SKM-1 treated with dmso at 0.1 percent for 144 hours (cell line): ENCODE measurements around the gene SNX30.

Source experiments
- DNase-seq: peaks from one replicate; lab custom pipeline; 2025; ENCODE audit not compliant: unreplicated experiment; lab: John Stamatoyannopoulos, UW

SNX30 gene

GRCh38 chr9:112819635-112820496, 69.3 kb downstream of the SNX30 start:
- DNase-seq = peak; percentile 1

DNA sequence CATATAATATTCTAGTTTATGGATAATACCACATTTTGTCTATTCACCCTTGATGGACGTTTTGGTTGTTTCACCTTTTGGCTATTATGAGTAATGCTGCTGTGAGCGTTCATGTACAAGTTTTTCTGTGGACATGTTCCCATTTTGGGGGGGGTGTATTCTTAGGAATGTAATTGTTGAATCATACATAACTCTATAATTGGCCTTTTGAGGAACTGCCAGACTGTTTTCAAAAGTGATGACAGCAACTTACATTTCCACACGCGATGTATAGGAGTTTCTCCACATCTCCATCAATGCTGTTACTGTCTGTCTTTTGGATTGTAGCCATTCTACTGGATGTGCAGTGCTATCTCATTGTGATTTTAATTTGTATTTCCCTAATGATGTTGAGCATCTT, 70.3 kb downstream of the SNX30 start:
- DNase-seq = no peak

GRCh38 chr9:112822618-112823017, 72.1 kb downstream of the SNX30 start:
- no peak for DNase-seq

DNA sequence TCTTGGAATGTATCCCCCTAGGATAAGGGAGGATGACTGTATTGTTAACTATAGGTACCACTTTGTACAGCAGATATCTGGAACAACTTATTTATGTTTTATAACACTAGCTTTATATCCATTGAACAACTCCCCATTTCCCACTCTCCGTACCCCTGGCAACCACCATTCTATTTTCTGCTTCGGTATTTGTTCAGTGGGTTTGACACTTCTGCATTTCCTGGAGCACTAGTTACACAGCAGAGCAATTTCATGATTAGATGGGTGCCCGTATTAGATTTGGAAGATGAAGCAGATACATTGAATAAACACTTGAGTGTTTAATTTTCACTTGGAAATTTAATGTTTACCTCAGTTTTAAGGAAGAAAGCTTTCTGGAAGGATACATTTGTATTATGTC, 72.7 kb downstream of the SNX30 start:
- DNase-seq = no peak

- DNase-seq = peak; percentile 15
These were observed 80.8 kb downstream of the SNX30 start for GRCh38 chr9:112831281-112831851.

- DNase-seq = no peak
These were observed 81.4 kb downstream of the SNX30 start for GRCh38 chr9:112831969-112832368.

DNA sequence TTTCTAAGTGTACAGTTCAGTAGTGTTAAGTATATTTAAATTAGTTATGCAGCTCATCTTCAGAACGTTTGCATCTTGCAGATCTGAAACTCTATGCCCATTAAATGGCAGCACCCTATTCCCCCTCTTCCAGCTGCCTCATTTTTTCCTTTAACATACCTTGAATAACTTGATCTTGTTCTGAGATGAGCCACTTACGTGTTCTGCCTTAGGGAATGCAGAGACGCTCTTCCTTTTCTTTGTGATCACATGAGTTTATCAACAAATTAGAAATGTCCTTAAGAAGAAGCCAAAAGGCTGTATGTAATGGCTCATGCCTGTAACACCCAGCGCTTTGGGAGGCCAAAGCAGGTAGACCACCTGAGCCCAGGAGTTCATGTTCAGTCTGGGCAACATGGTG, 82.5 kb downstream of the SNX30 start:
- DNase-seq = no peak

DNA sequence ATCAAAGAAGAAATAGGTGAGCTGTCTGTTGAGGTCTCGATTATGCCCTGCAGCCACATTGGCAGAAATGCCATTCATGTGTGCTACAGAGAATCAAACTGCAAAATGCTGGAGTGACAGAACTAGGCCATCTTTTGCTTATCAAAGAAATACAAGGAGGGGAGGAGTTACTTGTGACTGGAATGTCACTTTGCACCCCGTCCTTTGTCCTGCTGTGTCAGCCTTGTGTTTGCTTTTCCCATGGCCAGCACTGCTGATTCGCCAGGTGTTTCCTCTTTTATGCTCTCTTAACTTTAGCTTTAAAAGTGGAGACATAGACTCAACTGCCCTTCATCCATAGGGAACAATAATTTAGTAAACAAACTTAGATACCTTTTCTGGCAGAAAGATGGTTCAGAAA, 85.8 kb downstream of the SNX30 start:
- no peak for DNase-seq

- DNase-seq = no peak
These were observed 87.8 kb downstream of the SNX30 start for GRCh38 chr9:112838342-112838741.

- no peak for DNase-seq
These were observed 88.8 kb downstream of the SNX30 start for GRCh38 chr9:112839331-112839730.

DNA sequence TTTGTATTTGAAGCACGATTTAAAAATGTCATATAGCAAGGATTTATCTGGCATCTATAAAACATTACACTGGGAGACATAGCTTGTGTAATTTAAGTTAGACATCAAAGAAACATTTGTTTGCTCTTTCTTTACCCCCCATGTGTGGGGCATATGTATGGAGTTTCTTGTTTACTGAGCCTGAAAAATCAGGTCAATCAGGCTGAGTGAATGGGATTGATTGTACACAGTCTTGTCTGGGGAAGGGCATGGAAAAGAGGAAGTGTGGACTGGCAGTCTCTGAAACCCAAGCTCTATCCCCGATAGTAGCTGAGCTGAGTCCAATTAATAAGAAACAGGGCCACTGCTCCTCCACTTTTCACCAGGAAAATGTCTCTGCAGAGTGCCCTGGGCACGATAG, 90.7 kb downstream of the SNX30 start:
- no peak for DNase-seq

- DNase-seq = no peak
These were observed 92.0 kb downstream of the SNX30 start for GRCh38 chr9:112842555-112842954.

DNA sequence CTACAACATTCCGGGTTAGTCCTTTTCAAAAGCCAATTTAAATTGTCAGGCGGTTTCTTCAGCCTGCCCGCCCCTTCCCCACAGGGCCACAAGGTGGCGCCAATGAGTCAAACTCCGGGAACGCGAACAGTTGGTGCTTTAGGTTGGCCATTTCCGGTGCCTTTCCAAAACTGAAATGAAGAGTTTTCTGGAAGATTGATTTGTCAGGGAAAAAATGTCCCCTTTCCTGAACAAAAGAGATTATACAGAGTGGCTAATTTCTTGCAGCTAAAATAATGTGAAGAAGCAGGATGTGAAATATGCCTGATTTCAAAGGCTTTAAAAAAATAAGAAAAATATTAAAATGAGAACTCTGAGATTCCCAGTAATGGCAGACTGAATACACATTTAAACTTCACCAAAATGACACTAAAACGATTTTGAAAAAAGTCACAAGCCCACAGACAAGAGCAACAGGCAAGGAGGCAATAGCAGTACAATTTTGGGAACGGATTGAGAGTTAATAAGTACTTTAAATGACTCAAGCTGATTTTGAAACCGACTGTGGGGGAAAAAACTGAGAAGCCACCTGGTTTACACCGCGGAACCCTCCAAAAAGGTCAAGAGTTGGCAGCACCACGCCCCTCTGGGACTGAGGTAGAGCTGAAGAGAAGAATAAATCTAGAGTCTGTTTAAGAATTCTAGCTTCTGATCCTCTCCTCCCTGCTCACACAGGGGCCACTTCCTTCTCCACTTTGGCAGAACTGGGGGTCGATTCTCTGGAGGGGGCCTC, 94.4 kb downstream of the SNX30 start:
- peak; percentile 45 for DNase-seq

DNA sequence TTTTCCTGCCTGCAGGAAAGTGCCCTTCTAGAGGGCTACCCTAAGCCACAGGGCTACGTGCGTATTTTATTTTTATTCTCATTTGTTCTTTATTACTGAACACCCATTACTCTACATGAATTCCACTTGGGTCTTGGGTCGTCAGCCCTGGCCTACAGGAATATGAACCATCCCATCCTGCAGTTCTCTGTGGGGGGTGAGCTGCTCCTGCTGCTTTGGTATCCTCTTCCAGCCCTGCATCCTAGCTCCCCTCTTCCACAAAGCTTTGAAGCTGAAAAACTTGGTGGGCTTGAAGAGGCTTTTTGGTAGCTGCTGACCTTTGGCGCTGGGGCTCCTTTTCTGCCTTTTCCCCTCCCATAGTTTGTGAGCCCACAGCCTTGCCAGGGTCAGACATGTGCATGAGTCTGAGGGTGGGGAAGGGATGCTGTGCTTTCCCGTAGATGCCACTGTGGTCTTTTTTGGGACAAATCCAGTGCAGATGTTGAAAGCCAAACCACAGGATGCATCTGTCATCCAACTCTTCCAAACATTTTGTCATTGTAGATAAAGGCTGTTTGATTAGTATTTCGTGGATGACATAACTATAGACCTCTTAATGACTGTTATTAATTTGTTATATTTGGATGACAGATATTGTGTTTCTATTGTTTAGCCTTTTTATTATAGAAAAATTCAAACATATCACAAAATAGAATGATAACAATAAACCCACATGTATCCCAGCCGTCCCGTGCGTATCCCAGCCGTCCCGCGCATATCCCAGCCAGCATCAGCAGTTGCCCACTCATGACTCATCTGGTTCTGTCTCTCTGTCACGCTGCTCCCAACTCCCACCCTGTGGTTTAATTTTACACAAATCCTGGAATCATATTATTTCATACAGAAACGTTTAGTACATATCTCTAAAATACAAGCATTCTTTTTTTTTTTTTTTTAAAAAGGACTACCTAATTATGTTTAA, 96.2 kb downstream of the SNX30 start:
- no peak for DNase-seq

DNA sequence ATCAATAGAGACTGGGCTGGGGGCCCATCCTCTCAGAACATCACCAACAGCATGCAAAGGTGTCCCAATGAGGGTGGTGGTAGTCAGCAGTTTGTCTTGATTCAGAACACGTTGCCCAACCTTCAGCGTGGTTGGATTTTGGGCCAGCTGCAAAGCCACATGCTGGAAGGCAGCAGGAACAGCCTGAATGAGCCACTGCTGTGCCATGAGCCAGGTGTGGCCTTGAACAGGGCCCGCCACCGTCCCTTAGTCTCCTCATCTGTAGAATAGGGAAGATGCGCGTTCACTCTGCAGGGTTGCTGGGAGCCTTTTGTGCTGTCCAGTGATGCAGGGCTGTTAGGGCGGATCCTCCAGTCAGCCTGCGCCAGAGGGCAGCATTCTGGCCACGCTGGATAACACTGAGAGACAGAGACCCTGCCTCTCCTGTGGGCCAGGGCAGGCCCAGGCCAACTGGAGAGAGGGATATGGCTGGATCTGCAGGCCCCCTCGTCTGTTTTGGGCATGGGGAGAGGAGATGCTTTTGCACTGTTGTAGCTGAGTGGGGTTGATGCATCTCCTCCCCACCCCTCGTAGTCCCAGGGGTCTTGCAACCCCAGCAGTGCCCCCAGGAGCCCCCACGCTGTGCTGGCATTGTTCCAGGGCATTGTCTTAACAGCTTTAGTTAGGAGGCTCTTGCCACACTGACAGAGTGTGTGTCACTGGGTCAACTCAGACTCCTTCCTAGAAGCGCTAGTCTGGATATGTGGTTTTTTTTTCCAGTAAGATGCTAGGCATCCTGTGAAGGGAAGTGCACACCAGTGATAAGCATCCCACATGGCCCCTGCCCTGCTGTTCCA, 98.0 kb downstream of the SNX30 start:
- no peak for DNase-seq

DNA sequence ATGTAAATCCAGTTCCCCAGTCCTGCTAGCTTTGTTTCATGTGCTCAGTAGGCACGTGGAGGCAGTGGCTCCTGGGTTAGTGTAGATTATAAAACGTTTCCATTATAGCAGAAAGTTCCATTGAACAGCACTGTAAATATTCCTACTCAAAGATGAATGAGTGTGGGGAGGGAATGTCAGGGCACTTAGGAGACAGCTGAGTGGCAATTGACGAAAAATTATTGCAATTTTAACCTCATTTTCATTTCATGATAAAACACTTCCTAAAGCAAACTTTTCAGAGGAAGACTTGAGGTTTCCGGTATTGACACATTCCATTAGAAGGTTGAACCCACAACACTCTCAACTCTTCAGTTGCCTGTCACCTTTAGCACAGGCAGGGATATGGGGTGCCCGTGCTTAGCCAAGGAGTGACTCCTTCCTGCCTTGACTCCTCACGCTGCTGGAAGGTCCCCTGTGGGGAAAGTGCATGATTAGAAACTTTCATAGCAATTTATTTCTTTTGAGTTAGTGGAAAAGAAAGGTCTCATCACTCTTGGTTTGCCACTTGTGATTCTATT, 98.9 kb downstream of the SNX30 start:
- peak; percentile 8 for DNase-seq

GRCh38 chr9:112850840-112851239, 100.3 kb downstream of the SNX30 start:
- no peak for DNase-seq

GRCh38 chr9:112852741-112853504, 102.4 kb downstream of the SNX30 start:
- no peak for DNase-seq
